Endothelial cell of umbilical vein (primary cell): ENCODE measurements around the gene TMEM54. TPM values are rescaled to one million over a fixed set of nuclear protein-coding genes. Genes with fewer than 3 reads are reported as not detected.

ENCODE experiments used
- BruUV-seq: library from RNA; stranded (reverse); fragments of 400-500 nt; replicated peaks from 2 replicates; lab custom pipeline; 2021; lab: Mats Ljungman, UMichigan
- CTCF ChIA-PET: fragments of 300-600, 350-600 bp; sonication (Branson Sonifier 250); formaldehyde crosslinking; loops from one replicate; lab custom pipeline; 2021; ENCODE audit warnings: antibody characterized with exemption, inconsistent platforms; lab: Charles Lee
- POLR2A ChIA-PET: fragments of 300-600, 350-600 bp; sonication (Branson Sonifier 250); formaldehyde crosslinking; loops from one replicate; lab custom pipeline; 2021; ENCODE audit warnings: antibody characterized with exemption, inconsistent platforms; lab: Charles Lee
- DNase-seq: peaks from one replicate; pipeline ENCODE4 v3.0.0-alpha.2; 2011; ENCODE audit warnings: low read depth, low spot score
- FAIRE-seq: peaks from 2 replicates; lab custom pipeline; 2011; peaks lifted over from hg19 to GRCh38; lab: Jason Lieb, UNC
- H2AFZ ChIP-seq: 2 replicates; pipeline ENCODE4 v1.6.0; 2012; ENCODE audit warnings: low read depth, low read length, control low read depth, inconsistent platforms
- H3K27ac ChIP-seq: 2 replicates; pipeline ENCODE4 v1.5.1; 2011; ENCODE audit warnings: low read depth, mild to moderate bottlenecking, control low read depth, low read length, moderate library complexity; ENCODE audit not compliant: insufficient read depth
- H3K27me3 ChIP-seq, 2 experiments: 2 replicates each; pipeline versions ENCODE4 v1.6.0 to v1.6.1; 2011; ENCODE audit warnings: low read length in 2 of 2, mixed read lengths in 1 of 2; ENCODE audit not compliant: control insufficient read depth in 2 of 2, insufficient read depth in 2 of 2
- H3K36me3 ChIP-seq, 2 experiments: 2 replicates in 1 of 2; 3 replicates in 1 of 2; pipeline ENCODE4 v1.5.1; 2011; ENCODE audit warnings: low read length in 2 of 2, mild to moderate bottlenecking in 1 of 2, moderate library complexity in 1 of 2; ENCODE audit not compliant: control insufficient read depth in 2 of 2, insufficient read depth in 2 of 2; ENCODE audit errors: extremely low read depth in 1 of 2
- H3K4me1 ChIP-seq: 3 replicates; pipeline ENCODE4 v1.5.1; 2011; ENCODE audit warnings: mild to moderate bottlenecking, low read length; ENCODE audit not compliant: control insufficient read depth, insufficient read depth; ENCODE audit errors: extremely low read depth
- H3K4me2 ChIP-seq: 2 replicates; pipeline ENCODE4 v1.6.1; 2011; ENCODE audit warnings: low read length, control low read depth, mixed read lengths; ENCODE audit not compliant: insufficient read depth
- H3K4me3 ChIP-seq, 3 experiments: fragments of 200-600 bp in 1 of 3; sonication (generic), shearing (Covaris generic) in 1 of 3; replicated peaks in 1 of 3; 2 replicates each; pipeline ENCODE4 v1.5.1; 2011 to 2016; ENCODE audit warnings: control low read depth in 3 of 3, low read length in 3 of 3, mild to moderate bottlenecking in 2 of 3, inconsistent platforms in 1 of 3, low read depth in 1 of 3, moderate library complexity in 1 of 3; ENCODE audit not compliant: insufficient read depth in 1 of 3
- H3K79me2 ChIP-seq: 2 replicates; pipeline ENCODE4 v1.6.0; 2012; ENCODE audit warnings: low read length, inconsistent platforms; ENCODE audit not compliant: control insufficient read depth, insufficient read depth
- H3K9ac ChIP-seq: replicated peaks from 2 replicates; pipeline ENCODE3; 2011; ENCODE audit warnings: low read length, control low read depth; ENCODE audit not compliant: insufficient read depth; ENCODE audit errors: extremely low read depth
- H3K9me1 ChIP-seq: replicated peaks from 3 replicates; pipeline ENCODE4 v1.6.0; 2011; ENCODE audit warnings: mild to moderate bottlenecking, low read length; ENCODE audit not compliant: control insufficient read depth, insufficient read depth; ENCODE audit errors: extremely low read depth
- H3K9me3 ChIP-seq: replicated peaks from 2 replicates; pipeline ENCODE4 v1.5.1; 2012; ENCODE audit warnings: low read length, inconsistent platforms; ENCODE audit not compliant: control insufficient read depth, insufficient read depth
- H4K20me1 ChIP-seq: replicated peaks from 2 replicates; pipeline ENCODE3; 2011; ENCODE audit warnings: mild to moderate bottlenecking, low read length; ENCODE audit not compliant: control insufficient read depth, insufficient read depth; ENCODE audit errors: extremely low read depth
- CTCF ChIP-seq, 2 donors: IDR thresholded peaks; 1 replicate in 1 of 2; 2 replicates in 1 of 2; pipeline ENCODE4 v1.5.1; 2011; ENCODE audit warnings: low read length in 2 of 2, mild to moderate bottlenecking in 2 of 2, moderate library complexity in 2 of 2, control low read depth in 1 of 2, inconsistent platforms in 1 of 2, low read depth in 1 of 2; ENCODE audit not compliant: insufficient read depth in 1 of 2; ENCODE audit errors: extremely low read depth in 1 of 2
- EZH2 ChIP-seq: IDR thresholded peaks from 2 replicates; pipeline ENCODE4 v1.6.1; 2012; ENCODE audit warnings: borderline replicate concordance, low read depth, mild to moderate bottlenecking, moderate library complexity, low read length, inconsistent platforms; ENCODE audit not compliant: severe bottlenecking
- FOS ChIP-seq: IDR thresholded peaks from 2 replicates; pipeline ENCODE4 v1.6.1; 2011; ENCODE audit warnings: mild to moderate bottlenecking, low read length, moderate library complexity, borderline replicate concordance; ENCODE audit not compliant: insufficient read depth
- GATA2 ChIP-seq: IDR thresholded peaks from 2 replicates; pipeline ENCODE4 v1.7.0; 2011; ENCODE audit warnings: low read depth, mild to moderate bottlenecking, moderate library complexity, mixed read lengths, low read length; ENCODE audit not compliant: insufficient read length, insufficient read depth
- JUN ChIP-seq: IDR thresholded peaks from 2 replicates; pipeline ENCODE4 v1.6.1; 2011; ENCODE audit warnings: borderline replicate concordance, low read depth; ENCODE audit not compliant: insufficient read length, insufficient read depth
- MYC ChIP-seq: IDR thresholded peaks from one replicate; pipeline ENCODE4 v1.6.1; 2011; ENCODE audit warnings: mild to moderate bottlenecking, low read depth, low read length
- POLR2A ChIP-seq: IDR thresholded peaks from 2 replicates; pipeline ENCODE4 v1.6.1; 2012; ENCODE audit warnings: low read depth, mild to moderate bottlenecking, control low read depth, low read length
- POLR2AphosphoS5 ChIP-seq: IDR thresholded peaks from 2 replicates; pipeline ENCODE4 v1.6.1; 2012; ENCODE audit warnings: low read depth, mild to moderate bottlenecking, control low read depth, low read length, moderate library complexity; ENCODE audit not compliant: insufficient read depth
- dilution Hi-C: fragments of 300-500 bp; cut with MboI; formaldehyde crosslinking; loops from one replicate; pipeline ENCODE4 v1.15.0; 2019; ENCODE audit warnings: low sequenced_read_pairs; ENCODE audit not compliant: extremely low pct_ligation_motif_present
- intact Hi-C: fragments of 100-400 bp; cut with micrococcal nuclease; formaldehyde crosslinking; loops from one replicate; pipeline ENCODE4 v1.10.0; 2022
- polyA plus RNA-seq, 4 experiments: library from polyadenylated mRNA; depleted of rRNA in 3 of 4; stranded (reverse) in 3 of 4; unstranded in 1 of 4; fragments of >200 nt; gene quantifications; 2 replicates each; pipeline versions ENCODE4 v1.2.1 to v1.2.3, GENCODE V29; 2011 to 2012; ENCODE audit warnings: missing spikeins in 1 of 4
- total RNA-seq: library from RNA; stranded (reverse); gene quantifications from 2 replicates; pipeline ENCODE4 v1.2.3, GENCODE V29; 2021
- TF ChIP-seq, protein P1 (sequence below): IDR thresholded peaks from 2 replicates; pipeline ENCODE4 v1.6.1; 2011; ENCODE audit not compliant: insufficient read depth, insufficient read length

Gene TMEM54
- total and polyA plus RNA-seq, 2 donors (not counting 3 experiments of a cell fraction or from before 2014, with no cell fraction given) = 23.6 to 77.2 TPM

- dilution Hi-C loops = no loop called here
- Histone ChIP-seq H3K9ac (no peak overlapping the region), H3K4me3 (no peak overlapping the region), H2AFZ (no peak overlapping the region), H3K9me3 (no peaks in the 10 kb centered on the region), H4K20me1 (no peaks in the 10 kb centered on the region), H3K4me1 (no peaks in the 10 kb centered on the region), H3K4me2 (no peak overlapping the region), H3K9me1 (no peaks in the 10 kb centered on the region), H3K79me2 (no peaks in the 10 kb centered on the region), H3K27me3 (peaks cover 14 to 15% of the 10 kb centered on the region in 2 experiments), H3K27ac (no peak overlapping the region), H3K36me3 (no peaks in the 10 kb centered on the region)
- FAIRE-seq (no peak), DNase-seq (no peak)
- no TSS peak for BruUV-seq
- ChIA-PET POLR2A (no interaction called here), CTCF (no interaction called here)
- intact Hi-C loops = no loop called here
- TF ChIP-seq POLR2AphosphoS5 (no peak), EZH2 (no peak), POLR2A (no peak), JUN (no peak)
- TF ChIP-seq, protein P1, sequence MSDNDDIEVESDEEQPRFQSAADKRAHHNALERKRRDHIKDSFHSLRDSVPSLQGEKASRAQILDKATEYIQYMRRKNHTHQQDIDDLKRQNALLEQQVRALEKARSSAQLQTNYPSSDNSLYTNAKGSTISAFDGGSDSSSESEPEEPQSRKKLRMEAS = no peak
These were observed 33.1 kb downstream of the TMEM54 start for GRCh38 chr1:32868085-32868484.

DNA sequence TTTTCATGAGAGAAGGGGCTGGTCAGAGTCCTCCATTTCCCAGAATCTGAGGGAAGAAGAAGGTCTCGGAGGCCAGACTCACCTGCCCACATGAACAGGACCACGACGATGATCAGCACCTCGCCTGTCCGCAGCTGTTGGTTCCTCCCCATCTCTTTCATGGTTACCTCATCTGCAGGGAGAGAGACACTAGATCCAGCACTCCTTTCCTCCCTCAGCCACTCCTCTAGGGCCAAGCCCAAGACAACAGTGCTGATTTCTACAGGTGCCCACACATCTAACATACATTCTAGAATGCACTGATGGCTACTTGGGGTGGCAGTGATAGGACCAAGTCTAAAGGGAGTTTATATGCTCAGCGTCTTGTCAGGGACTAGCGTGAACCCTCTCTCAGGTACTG, 33.5 kb downstream of the TMEM54 start:
- BruUV-seq = no TSS peak
- no peaks in the 10 kb centered on the region for H3K9me1 ChIP-seq
- no peaks in the 10 kb centered on the region for H3K9me3 ChIP-seq
- no peaks in the 10 kb centered on the region for H3K4me1 ChIP-seq
- no peak overlapping the region for H3K9ac ChIP-seq
- FAIRE-seq (no peak), DNase-seq (no peak)
- H4K20me1 ChIP-seq = no peaks in the 10 kb centered on the region
- intact Hi-C loops (no loop called here), dilution Hi-C loops (no loop called here)
- no peaks in the 10 kb centered on the region for H3K79me2 ChIP-seq
- peaks cover 14 to 15% of the 10 kb centered on the region in 2 experiments for H3K27me3 ChIP-seq
- POLR2A ChIA-PET = no interaction called here
- H3K4me3 ChIP-seq = no peak overlapping the region
- CTCF ChIA-PET = interaction anchor here (0.8 kb wide), 1 partner anchor 8 kb away, joined by 3 read pairs; no protein-coding TSS in a partner anchor
- no peak overlapping the region for H2AFZ ChIP-seq
- H3K27ac ChIP-seq = no peak overlapping the region
- no peaks in the 10 kb centered on the region for H3K36me3 ChIP-seq
- no peak overlapping the region for H3K4me2 ChIP-seq
- TF ChIP-seq MYC = no peak
- TF ChIP-seq, protein P1 = no peak
- no peak for TF ChIP-seq JUN
- TF ChIP-seq EZH2 = no peak
- no peak for TF ChIP-seq FOS
- no peak for TF ChIP-seq POLR2A
- TF ChIP-seq GATA2 = no peak
- TF ChIP-seq POLR2AphosphoS5 = no peak
- no peak for TF ChIP-seq CTCF (IDR thresholded peaks at IDR 0.05; ENCODE audit: extremely low read depth in 1 of 2, insufficient read depth in 1 of 2, low read depth in 1 of 2, low read length in 2 of 2)
